Loucy (cell line): ENCODE data around the gene EFCAB14.

Experiments
- CTCF ChIP-seq: fragments of 200-600 bp; sonication (generic); conservative IDR thresholded peaks from 2 replicates; pipeline ENCODE4 v1.5.1; 2014; ENCODE audit warnings: mild to moderate bottlenecking, antibody characterized with exemption, low read length
- EZH2phosphoT487 ChIP-seq: fragments of 200-600 bp; IDR thresholded peaks from 2 replicates; pipeline ENCODE4 v1.6.1; 2018; ENCODE audit warnings: antibody characterized with exemption, mild to moderate bottlenecking, moderate library complexity, borderline replicate concordance

GRCh38 chr1:46723901-46724300 lies 5.0 kb upstream of the EFCAB14 start:
- TF ChIP-seq CTCF, result no peak
- no peak for TF ChIP-seq EZH2phosphoT487
